GM12878 (cell line): ENCODE results near the gene SERINC1.

Experiments used
- CHD2 ChIP-seq: IDR thresholded peaks from 2 replicates; pipeline ENCODE4 v1.6.1; 2011; ENCODE audit warnings: low read depth, low read length, improper control_type of control experiment, borderline replicate concordance
- ETV6 ChIP-seq, 2 experiments: fragments of 450-650 bp in 1 of 2; IDR thresholded peaks in 1 of 2; conservative IDR thresholded peaks in 1 of 2; 2 replicates each; pipeline ENCODE4 v1.6.1; 2014; ENCODE audit warnings: antibody characterized with exemption in 1 of 2, borderline replicate concordance in 1 of 2, low read depth in 1 of 2, mild to moderate bottlenecking in 1 of 2, moderate library complexity in 1 of 2
- EZH2 ChIP-seq: IDR thresholded peaks from 2 replicates; pipeline ENCODE4 v1.6.1; 2012; ENCODE audit warnings: low read depth, mild to moderate bottlenecking, control low read depth, inconsistent platforms, low read length, borderline replicate concordance; ENCODE audit not compliant: control insufficient read depth
- SREBF1 ChIP-seq: IDR thresholded peaks from 2 replicates; pipeline ENCODE4 v1.6.1; 2012; ENCODE audit warnings: mild to moderate bottlenecking, low read length
- ZNF274 ChIP-seq: IDR thresholded peaks from one replicate; pipeline ENCODE4 v1.8.0; 2011; ENCODE audit not compliant: insufficient read length, insufficient read depth
- TF ChIP-seq, protein P1 (sequence below), 3 experiments: IDR thresholded peaks in 2 of 3; conservative IDR thresholded peaks in 1 of 3; 2 replicates each; pipeline ENCODE4 v1.5.1; 2011; ENCODE audit warnings: low read depth in 3 of 3, low read length in 3 of 3, mild to moderate bottlenecking in 3 of 3, control low read depth in 2 of 3, moderate library complexity in 2 of 3, inconsistent platforms in 1 of 3, mixed read lengths in 1 of 3; ENCODE audit not compliant: control insufficient read depth in 2 of 3, insufficient read depth in 1 of 3; ENCODE audit errors: extremely low read depth in 1 of 3

DNA sequence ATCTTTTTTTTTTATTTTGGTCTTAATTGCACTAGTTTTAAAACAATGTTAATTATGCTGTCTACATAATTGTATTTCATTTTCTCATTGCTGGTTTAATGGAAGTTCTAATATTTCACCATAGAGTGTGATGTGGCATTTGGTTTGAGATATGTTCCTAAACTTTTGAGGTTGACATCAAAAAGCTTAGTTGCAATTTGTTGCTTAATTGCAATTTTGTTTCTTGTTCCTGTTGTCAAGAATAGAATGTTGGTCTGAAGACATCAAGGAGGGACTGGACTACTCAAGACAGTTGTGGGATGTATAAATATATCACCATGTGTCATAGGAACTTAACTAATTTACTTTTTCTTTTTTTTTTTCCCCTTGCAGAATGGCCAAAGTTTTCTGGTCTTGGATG lies 59.6 kb downstream of the SERINC1 start:
- TF ChIP-seq CHD2 (no peak), ZNF274 (no peak), EZH2 (no peak), ETV6 (conservative IDR thresholded peaks at IDR 0.05 in 1 of 2, IDR thresholded peaks at IDR 0.05 in 1 of 2; ENCODE audit: borderline replicate concordance in 1 of 2, low read depth in 1 of 2) (no peak), SREBF1 (no peak)
- TF ChIP-seq, protein P1, sequence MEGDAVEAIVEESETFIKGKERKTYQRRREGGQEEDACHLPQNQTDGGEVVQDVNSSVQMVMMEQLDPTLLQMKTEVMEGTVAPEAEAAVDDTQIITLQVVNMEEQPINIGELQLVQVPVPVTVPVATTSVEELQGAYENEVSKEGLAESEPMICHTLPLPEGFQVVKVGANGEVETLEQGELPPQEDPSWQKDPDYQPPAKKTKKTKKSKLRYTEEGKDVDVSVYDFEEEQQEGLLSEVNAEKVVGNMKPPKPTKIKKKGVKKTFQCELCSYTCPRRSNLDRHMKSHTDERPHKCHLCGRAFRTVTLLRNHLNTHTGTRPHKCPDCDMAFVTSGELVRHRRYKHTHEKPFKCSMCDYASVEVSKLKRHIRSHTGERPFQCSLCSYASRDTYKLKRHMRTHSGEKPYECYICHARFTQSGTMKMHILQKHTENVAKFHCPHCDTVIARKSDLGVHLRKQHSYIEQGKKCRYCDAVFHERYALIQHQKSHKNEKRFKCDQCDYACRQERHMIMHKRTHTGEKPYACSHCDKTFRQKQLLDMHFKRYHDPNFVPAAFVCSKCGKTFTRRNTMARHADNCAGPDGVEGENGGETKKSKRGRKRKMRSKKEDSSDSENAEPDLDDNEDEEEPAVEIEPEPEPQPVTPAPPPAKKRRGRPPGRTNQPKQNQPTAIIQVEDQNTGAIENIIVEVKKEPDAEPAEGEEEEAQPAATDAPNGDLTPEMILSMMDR (IDR thresholded peaks at IDR 0.05 in 2 of 3, conservative IDR thresholded peaks at IDR 0.05 in 1 of 3; ENCODE audit: control insufficient read depth in 2 of 3, extremely low read depth in 1 of 3, insufficient read depth in 1 of 3, low read depth in 3 of 3, low read length in 3 of 3), result no peak
